ENCODE measurements around the gene MASP1.

MASP1 gene

GRCh38 chr3:187186801-187187421 lies 104.6 kb downstream of the MASP1 start:
- peak; percentile 52 for DNase-seq (ENCODE audit: low read depth, low spot score)

GRCh38 chr3:187186375-187186774 lies 105.2 kb downstream of the MASP1 start:
- DNase-seq (ENCODE audit: low read depth, low spot score): no peak

- peak; percentile 23 for DNase-seq (ENCODE audit: low read depth, low spot score)
These were observed 105.8 kb downstream of the MASP1 start for GRCh38 chr3:187185759-187186158.
